GM18873 (cell line): ENCODE results near the gene GLT1D1.

Experiments used
- ATAC-seq: cut with Tn5 transposase; IDR thresholded peaks from one replicate; pipeline ENCODE4 v1.9.1; 2021; ENCODE audit warnings: mild to moderate bottlenecking, moderate library complexity, moderate number of reproducible peaks; ENCODE audit not compliant: unreplicated experiment, low FRiP score

The GLT1D1 gene

DNA sequence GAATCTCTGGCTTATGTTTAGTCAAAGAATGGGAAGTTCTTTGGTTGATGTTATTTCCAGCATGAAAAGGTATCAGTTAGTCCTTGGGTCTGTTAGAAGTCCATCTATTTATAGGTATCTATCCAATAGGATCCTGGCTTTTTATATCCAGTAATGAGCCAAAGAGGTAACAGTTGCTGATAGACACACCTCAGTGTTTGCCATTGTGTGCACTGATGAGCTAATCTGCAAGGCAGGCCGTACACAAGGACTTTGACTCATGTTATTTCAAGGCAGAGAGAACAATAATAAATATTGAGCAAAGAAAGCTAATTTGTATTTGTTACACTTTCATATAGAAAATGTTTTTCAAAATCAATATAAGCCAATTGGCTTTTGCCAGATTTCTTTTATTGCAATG, 56.4 kb downstream of the GLT1D1 start:
- ATAC-seq = no peak

DNA sequence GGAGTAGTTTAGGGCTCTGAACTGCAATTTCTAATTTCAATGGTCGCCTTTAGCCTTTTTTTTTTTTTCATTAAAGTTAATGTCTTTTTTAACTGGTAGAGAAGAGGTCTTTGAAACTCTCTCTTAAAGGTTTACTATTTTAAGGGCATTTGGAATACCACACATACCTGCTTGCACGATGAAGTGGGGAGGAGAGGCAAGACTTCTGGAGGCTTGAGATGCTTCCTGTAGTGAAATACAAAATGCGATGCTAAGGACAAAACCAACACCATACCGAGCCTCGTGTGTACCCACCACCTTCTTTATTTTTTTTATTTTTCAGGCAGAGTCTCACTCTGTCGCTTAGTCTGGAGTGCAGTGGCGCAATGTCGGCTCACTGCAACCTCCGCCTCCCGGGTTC, 57.4 kb downstream of the GLT1D1 start:
- no peak for ATAC-seq

DNA sequence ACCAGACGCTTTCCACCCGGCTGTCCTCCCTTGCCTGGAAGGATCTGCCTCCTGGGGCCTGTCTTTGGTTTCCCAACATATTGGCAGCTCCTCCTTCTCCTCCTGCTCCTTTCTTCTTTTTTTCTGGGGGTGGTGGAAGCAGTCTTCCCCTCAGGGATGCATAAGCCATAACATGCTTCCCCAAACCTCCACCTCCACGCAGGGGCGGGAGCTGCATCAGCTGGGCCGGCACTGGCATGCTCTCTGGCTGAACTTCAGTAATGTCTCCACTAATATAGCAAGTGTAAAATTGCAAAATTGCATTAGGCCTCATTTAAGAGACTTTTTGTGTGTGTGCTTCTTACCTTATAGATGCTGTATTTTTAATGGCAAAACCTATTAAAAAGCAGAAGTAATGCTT, 58.6 kb downstream of the GLT1D1 start:
- ATAC-seq = no peak

DNA sequence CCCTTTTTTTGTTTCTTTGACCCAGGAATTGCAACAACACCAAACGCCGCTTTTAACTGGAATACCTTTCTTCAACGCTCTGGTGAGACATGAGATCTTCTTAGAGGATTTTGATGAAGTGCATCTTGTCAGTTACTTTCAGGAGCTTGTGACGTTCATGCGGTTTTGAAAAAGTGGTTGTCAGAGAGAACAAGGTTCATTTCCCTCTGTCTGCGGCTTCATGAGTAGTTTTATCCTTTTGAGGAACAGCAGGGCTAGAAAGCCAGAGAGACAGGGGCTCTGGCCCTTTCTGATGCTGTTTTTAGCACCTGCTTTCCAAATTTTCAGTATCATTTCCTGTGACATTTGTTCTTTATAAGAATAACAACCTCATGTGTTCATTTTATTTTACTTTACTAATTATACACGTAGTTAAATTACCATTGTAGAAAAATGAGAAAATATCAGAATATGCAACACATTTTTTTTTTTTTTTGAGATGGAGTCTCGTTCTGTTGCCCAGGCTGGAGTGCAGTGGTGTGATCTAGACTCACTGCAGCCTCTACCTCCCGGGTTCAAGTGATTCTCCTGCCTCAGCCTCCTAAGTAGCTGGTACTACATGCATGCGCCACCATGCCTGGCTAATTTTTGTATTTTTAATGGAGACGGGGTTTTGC, 61.8 kb downstream of the GLT1D1 start:
- no peak for ATAC-seq

DNA sequence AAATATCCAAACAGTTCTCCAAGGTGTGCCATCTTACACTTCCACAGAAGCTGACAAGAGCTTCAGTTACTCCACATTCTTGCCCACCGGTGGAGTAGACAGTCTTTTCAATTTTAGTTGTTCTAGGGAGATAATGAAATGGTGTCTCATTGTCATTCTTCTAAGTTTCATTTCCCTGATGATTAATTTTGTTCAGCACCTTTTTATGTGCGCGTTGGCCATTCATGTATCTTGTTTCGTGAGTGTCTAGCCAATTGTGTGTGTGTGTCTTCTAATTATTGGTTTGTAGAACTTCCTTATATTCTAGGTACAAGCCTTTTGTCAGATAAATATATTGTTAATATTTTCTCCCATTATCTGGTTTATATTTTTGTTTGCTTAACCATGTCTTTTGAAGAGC, 63.1 kb downstream of the GLT1D1 start:
- no peak for ATAC-seq

DNA sequence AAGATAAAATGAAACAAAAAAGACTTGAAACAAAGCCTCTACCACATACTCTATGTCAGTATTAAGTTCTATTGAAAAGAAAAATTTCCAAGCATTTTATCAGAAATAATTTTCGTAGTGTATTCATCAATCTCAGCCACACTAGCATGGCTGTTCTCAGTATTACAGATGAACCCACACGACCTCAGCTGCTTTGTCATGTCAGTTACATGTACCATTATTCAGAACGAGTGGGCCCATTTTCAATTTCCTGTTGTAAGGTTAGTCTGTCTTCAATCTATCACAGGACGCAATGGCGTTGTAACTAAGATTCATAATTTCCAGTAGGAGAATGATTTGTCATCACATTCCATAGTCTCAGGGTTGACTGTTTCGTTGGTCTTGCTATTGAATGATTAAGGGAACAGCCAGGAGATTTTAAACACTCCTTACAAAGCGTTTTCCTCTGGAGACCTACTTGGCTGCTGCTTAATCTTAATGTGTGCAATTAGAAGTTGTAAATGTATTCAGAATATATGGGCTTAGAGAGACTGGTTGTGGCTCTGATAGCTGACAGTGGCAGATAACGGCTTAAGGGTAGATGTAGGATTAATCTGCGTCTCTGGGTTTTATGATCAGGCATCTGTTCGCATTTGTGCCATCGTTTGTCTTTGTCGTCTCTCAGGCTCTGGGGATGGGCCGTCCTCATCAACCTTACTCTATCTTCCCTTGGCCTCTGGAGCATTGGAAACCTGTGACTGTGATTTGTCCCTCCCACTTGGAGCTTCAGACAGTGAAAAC, 65.4 kb downstream of the GLT1D1 start:
- no peak for ATAC-seq

DNA sequence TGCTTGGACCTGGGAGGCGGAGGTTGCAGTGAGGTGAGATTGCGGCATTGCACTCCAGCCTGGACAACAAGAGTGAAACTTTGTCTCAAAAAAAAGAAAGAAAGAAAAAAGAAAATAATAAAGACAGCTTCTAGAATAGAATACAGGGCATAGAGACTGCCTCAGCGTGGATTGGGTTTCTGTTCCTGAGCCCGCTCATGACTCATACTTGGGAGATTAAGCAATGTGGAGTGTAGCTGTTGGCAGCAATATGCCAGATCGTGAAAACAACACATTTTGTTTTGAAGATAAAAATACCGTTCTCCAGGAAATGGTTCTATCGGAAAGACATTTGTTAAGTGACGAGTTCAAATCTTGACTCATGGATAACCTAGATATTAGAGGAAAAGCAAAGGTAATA, 67.2 kb downstream of the GLT1D1 start:
- no peak for ATAC-seq

DNA sequence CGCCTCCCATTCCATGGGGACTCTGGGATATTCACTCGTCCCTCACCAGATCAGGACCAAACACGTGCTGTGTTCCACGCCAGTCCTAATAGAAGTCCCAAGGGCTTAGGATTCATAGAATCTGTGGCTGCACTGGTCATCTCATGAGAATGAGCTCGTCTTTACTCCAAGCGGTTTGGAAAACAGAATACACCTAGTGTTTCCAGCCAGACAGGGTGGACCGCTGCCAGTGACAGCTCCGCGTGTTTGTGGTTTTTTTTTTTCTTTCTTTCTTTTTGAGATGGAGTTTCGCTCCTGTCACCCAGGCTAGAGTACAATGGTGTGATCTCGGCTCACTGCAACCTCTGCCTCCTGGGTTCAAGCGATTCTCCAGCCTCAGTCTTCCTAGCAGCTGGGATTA, 75.1 kb downstream of the GLT1D1 start:
- no peak for ATAC-seq

DNA sequence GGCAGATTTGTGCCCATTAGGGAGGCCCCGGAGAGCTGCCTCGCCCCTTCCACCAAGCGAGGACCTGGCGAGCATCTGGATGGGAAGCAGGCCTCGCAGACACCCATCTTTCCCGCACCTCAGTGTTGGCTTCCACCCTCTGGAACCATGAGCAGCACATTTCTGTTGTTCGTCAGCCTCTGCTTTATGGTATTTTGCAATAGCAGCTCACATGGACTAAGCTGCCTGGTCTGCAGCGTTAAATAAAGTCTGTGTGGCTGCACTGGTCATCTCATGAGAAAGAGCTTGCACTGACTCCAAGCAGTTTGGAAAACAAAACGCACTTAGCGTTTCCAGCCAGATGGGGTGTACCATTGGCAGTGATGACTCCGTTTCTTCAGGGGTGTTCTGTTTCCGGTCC, 75.8 kb downstream of the GLT1D1 start:
- ATAC-seq = no peak

DNA sequence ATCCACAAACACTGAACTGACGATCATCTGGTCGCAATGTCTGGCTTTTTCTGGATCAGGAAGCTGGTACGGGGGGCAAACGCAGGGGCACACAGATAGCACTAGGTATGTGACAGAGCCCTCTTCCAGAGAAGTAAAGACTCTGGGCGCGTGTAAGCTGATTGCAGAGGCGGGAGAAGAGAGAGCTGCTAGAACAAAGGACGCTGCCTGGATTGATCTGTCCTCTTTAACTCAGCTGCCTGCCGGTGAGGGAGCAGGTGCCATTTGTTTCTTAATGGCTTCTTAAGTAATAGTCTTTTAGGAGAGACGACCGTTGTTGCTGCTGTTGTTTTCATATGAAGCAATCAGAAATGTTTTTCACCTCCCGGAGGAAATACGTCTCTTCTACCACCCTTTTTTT, 77.3 kb downstream of the GLT1D1 start:
- ATAC-seq = no peak

DNA sequence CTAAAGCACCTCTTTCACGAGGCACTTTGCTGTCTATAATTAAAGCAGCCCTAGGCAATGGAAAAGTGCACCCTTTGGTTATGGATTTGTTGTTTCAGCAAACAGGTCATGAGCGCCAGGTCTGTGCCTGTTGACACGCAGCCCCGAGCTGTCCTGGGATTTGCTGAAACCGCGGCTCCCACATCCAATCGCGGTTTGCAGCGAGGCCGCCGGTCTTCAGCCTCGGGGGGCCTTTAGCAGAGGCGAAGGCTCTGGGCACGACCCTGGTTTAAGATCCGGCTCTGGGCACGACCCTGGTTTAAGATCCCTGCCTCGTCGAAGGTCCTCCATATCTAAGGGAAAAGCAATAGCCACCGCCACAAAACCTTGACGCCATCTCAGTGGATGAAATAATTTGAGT, 79.2 kb downstream of the GLT1D1 start:
- ATAC-seq = no peak

DNA sequence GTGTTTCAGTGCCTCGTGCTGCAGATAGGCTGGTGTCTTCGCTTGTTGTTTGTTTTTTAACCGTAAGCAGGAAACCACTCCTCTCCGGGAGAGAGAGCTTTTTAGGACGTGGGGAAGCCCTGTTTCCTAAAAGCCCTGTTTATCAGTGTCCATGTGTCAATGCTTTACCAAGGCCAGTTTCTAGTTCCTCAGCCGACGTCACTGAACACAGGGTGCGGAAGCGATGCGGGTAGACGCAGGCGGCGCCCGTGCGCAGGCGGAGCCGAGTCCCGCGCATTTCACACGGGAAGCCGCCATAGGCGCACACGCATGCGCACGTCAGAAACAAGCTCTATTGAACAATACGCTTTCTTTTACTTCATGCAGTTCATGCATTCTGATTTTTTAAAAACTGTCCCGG, 79.8 kb downstream of the GLT1D1 start:
- no peak for ATAC-seq

DNA sequence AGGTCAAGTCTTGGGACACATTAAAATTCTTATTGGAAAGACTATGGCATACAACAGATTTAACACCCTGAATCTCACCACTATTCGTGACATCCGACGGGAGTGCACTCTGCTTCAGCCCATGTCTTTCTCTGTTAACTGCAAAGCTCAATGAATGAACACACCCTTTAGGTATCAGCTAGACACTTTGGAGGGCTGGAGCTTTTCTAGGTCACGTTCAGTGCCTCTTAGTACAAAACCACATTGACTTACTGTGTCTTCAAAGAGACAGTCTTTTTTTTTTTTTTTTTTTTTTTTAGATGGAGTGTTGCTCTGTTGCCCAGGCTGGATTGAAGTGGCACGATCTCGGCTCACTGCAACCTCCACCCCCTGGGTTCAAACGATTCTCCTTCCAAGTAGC, 80.6 kb downstream of the GLT1D1 start:
- ATAC-seq = no peak

DNA sequence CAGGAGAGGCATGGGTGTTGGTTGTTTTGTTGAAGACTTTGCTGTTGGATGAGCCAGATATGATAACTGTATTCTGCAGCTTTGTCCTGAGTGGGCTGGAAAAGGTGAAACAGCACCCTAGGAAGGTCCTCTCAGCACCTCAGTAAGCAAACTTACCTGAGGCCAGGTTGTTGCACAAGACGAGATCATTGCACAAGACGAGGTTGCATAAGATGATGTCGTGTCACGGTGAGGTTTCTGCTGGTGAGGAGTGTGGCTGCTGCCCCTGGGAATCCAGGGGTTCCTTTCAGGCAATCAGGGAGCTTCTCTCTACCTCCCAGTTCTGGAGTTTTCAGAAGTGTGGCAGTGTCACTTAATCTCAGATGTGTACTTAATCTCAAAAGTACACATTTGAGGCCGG, 85.6 kb downstream of the GLT1D1 start:
- ATAC-seq = no peak

DNA sequence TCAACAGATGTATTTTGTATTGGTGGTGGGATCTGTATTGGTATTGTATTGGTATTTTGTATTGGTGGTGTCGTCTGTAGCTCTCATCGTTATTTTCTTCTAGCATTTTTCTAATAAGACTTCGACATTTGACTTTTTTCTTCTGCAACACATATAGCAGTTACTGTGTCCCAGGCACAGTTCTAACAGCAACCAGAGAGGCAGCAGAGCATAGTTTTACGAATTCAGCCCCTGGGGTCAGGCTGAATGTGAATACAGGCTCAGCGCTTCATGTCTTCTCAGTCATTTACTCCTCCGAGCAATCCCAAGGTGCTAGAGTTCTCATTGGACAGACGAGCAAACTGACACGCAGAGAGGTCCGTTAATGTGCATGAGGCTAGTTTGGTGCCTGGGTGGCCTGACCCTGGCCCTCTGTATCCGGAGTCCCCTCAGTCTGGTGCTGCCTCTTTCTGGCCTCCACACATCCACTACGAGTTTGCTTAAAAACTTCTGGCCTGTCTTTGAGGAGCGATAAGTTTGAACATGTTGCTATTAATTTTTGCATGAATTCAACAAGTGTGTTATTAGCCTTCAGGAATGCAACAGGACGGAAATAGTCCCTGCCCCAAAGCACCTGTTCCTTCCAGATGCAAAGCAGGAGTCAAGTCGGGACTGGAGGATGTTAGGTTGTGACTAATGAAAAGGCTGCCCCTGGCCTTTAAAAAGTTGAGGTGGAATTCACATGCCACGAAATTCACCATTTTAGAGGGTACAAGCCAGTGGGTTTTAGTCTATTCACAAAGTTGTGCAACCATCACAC, 87.0 kb downstream of the GLT1D1 start:
- ATAC-seq = no peak

DNA sequence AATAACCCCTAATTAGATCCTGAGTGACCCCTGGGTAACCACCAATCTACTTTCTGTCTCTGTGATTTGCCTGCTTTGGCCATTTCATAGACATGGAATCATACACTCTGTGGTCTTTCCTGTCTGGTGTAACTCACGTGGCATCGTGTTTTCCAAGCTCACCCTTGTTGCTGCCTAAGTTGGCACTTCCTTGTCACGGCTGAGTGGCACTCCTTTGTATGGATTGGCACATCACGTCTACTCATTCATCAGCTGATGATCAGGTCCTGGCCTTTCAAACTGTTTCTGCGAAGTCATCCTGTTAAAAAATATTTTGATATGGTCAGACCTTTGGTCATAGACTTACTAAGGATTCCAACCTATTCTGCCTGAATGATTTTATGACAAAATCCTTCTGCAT, 87.7 kb downstream of the GLT1D1 start:
- no peak for ATAC-seq

DNA sequence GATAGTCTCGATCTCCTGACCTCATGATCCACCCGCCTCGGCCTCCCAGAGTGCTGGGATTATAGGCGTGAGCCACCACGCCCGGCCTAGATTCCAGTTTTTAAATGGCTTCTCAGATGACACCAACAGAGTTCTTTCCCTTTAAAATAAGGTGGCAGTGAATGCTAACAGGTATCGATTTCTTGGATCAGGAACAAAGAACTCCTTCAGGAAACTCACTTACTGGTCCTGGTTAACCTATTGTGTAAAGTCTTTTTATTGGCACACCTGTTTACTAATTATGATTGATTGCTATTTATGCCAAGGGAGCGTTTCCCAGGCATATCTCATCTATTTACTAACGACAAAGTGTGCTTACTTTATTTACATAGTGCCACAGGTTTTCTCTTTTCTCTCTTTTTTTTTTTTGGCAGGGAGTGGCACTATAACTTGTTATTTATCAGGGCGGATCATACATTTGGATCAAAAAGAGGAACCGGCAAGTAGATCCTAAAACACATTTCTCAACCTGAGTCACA, 89.7 kb downstream of the GLT1D1 start:
- no peak for ATAC-seq

DNA sequence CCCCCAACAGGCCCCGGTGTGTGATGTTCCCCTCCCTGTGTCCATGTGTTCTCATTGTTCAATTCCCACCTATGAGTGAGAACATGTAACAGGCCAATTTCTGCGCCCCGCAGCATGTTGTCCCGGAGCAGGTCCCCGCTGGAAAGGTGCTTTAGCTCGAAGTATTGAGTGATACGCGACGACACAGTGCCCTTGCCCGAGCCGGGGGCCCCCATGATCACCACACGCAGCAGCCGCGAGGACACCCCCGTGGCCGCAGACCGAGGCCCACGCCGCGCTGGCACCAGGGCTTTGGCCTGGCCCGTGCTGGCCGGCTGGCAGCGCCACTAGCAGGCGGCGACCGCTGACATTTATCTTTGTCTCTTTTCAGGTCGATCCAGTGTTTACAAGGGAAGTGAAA, 91.7 kb downstream of the GLT1D1 start:
- ATAC-seq = no peak

DNA sequence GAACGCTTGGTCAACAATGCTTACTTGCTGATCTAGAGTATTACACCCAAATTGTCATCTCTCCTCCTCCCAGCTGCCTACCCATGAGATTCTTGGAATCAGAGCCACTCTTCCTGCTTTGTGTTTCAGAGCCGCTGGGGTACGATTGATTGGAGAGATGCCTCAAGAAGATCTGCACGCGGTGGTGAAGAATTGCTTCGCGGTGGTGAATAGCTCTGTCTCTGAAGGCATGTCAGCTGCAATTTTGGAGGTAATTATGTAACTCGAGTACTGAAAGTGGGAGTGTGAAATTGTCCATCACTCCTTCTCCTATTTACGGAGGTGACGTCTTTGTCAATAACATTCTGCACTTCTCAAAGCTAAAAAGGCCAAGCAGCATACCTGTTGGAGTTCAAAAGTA, 93.9 kb downstream of the GLT1D1 start:
- no peak for ATAC-seq

DNA sequence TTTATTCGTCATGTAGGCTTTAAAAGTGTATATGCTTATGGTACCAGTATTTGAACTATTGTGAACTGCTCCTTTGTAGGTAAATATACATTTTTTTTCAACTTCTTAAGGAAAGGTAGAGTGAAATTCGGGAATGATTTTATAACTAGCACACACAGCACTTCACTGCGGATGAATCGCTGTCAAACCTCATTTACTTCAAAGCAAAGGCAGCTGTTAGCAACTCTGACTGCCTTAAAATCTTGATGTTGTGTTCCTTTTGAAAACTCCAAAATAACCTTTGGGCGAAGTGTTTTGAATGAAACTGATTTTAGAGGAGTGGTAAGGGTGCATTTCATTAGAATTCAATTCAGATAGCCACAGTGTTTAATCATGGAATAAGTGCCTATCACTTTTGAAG, 95.8 kb downstream of the GLT1D1 start:
- no peak for ATAC-seq

DNA sequence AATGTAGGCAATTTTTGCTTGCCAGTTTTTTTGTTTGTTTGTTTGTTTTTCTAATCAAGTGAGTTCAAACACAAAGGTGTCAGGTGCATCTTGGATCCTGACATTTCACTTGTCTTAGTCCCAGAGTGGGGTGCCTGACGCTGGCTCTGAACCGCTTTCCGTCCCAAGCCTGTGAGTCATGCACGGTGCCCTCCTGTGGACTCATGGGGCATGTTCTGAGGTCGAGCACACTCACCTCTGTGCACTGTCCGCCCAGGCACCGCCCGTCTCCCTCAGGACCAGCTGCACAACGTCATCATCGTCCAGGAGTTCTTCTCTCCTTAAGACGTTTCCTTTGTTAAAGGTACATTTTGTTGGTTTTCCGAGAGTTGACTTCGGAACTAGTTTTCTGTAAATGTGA, 98.2 kb downstream of the GLT1D1 start:
- no peak for ATAC-seq
